Measurements from ENCODE around the gene ATXN1. TPM values are rescaled to one million over a fixed set of nuclear protein-coding genes. Genes with fewer than 3 reads are reported as not detected.

Gene ATXN1
- polyA plus RNA-seq, 1 donor (not counting 4 experiments of a cell fraction or from before 2014, with no cell fraction given), result 9.7 TPM

GRCh38 chr6:16374461-16375200 is 386.6 kb downstream of the ATXN1 start:
- DNase-seq (ENCODE audit: low read depth, low spot score) (no peak), FAIRE-seq (no peak)
- H2AFZ ChIP-seq (ENCODE audit: control insufficient read depth, low read length), result no peak overlapping the region
- H3K79me2 ChIP-seq (ENCODE audit: control insufficient read depth, insufficient read depth, low read length), result no peaks in the 10 kb centered on the region
- H3K36me3 ChIP-seq (ENCODE audit: control insufficient read depth in 2 of 2, extremely low read depth in 1 of 2, insufficient read depth in 2 of 2, low read length in 2 of 2), result no peaks in the 10 kb centered on the region
- no peaks in the 10 kb centered on the region for H4K20me1 ChIP-seq (ENCODE audit: control insufficient read depth, extremely low read depth, insufficient read depth, low read length)
- H3K4me2 ChIP-seq (ENCODE audit: control insufficient read depth, extremely low read depth, insufficient read depth, low read depth, low read length), result no peak overlapping the region
- no peaks in the 10 kb centered on the region for H3K27me3 ChIP-seq (ENCODE audit: control insufficient read depth, extremely low read depth, insufficient read depth, low read length)
- H3K4me1 ChIP-seq (ENCODE audit: control insufficient read depth, extremely low read depth, insufficient read depth, low read length), result no peaks in the 10 kb centered on the region
- no peak overlapping the region for H3K27ac ChIP-seq (ENCODE audit: control insufficient read depth, insufficient read depth, low read length)
- dilution Hi-C loops (cut with MboI; ENCODE audit: extremely low pct_ligation_motif_present, low sequenced_read_pairs), result no loop called here
- no peak overlapping the region for H3K9ac ChIP-seq (ENCODE audit: control insufficient read depth, extremely low read depth, insufficient read depth, low read length)
- H3K4me3 ChIP-seq (ENCODE audit: control insufficient read depth in 2 of 3, extremely low read depth in 1 of 3, insufficient read depth in 2 of 3, low read depth in 1 of 3, low read length in 3 of 3), result no peak overlapping the region
- TF ChIP-seq CTCF (optimal IDR thresholded peaks at IDR 0.05 in 1 of 3, IDR thresholded peaks at IDR 0.05 in 1 of 3, conservative IDR thresholded peaks at IDR 0.05 in 1 of 3; ENCODE audit: extremely low read depth in 1 of 3, insufficient read depth in 2 of 3, low read length in 3 of 3) (no peak), EZH2 (IDR thresholded peaks at IDR 0.05; ENCODE audit: low read length) (no peak)
- no peaks in the 10 kb centered on the region for H3K9me1 ChIP-seq (ENCODE audit: control insufficient read depth, extremely low read depth, insufficient read depth, low read length)
- H3K9me3 ChIP-seq (ENCODE audit: control insufficient read depth, low read depth, low read length), result no peaks in the 10 kb centered on the region

GRCh38 chr6:16374016-16374415 is 387.2 kb downstream of the ATXN1 start:
- H3K4me1 ChIP-seq (ENCODE audit: control insufficient read depth, extremely low read depth, insufficient read depth, low read length), result no peaks in the 10 kb centered on the region
- H3K9ac ChIP-seq (ENCODE audit: control insufficient read depth, extremely low read depth, insufficient read depth, low read length), result no peak overlapping the region
- H3K36me3 ChIP-seq (ENCODE audit: control insufficient read depth in 2 of 2, extremely low read depth in 1 of 2, insufficient read depth in 2 of 2, low read length in 2 of 2), result no peaks in the 10 kb centered on the region
- H2AFZ ChIP-seq (ENCODE audit: control insufficient read depth, low read length), result no peak overlapping the region
- TF ChIP-seq EZH2 (IDR thresholded peaks at IDR 0.05; ENCODE audit: low read length), result no peak
- no peak for TF ChIP-seq CTCF (optimal IDR thresholded peaks at IDR 0.05 in 1 of 3, IDR thresholded peaks at IDR 0.05 in 1 of 3, conservative IDR thresholded peaks at IDR 0.05 in 1 of 3; ENCODE audit: extremely low read depth in 1 of 3, insufficient read depth in 2 of 3, low read length in 3 of 3)
- H3K27me3 ChIP-seq (ENCODE audit: control insufficient read depth, extremely low read depth, insufficient read depth, low read length), result no peaks in the 10 kb centered on the region
- FAIRE-seq, result no peak
- H3K9me3 ChIP-seq (ENCODE audit: control insufficient read depth, low read depth, low read length), result no peaks in the 10 kb centered on the region
- no peaks in the 10 kb centered on the region for H4K20me1 ChIP-seq (ENCODE audit: control insufficient read depth, extremely low read depth, insufficient read depth, low read length)
- no peak overlapping the region for H3K27ac ChIP-seq (ENCODE audit: control insufficient read depth, insufficient read depth, low read length)
- no peaks in the 10 kb centered on the region for H3K9me1 ChIP-seq (ENCODE audit: control insufficient read depth, extremely low read depth, insufficient read depth, low read length)
- no peak overlapping the region for H3K4me3 ChIP-seq (ENCODE audit: control insufficient read depth in 2 of 3, extremely low read depth in 1 of 3, insufficient read depth in 2 of 3, low read depth in 1 of 3, low read length in 3 of 3)
- no peak for DNase-seq (ENCODE audit: low read depth, low spot score)
- no peaks in the 10 kb centered on the region for H3K79me2 ChIP-seq (ENCODE audit: control insufficient read depth, insufficient read depth, low read length)
- H3K4me2 ChIP-seq (ENCODE audit: control insufficient read depth, extremely low read depth, insufficient read depth, low read depth, low read length), result no peak overlapping the region
- dilution Hi-C loops (cut with MboI; ENCODE audit: extremely low pct_ligation_motif_present, low sequenced_read_pairs), result no loop called here

All from keratinocyte (primary cell).